H9 (cell line): ENCODE results near the gene C2CD4A. TPM values are rescaled to one million over a fixed set of nuclear protein-coding genes. Genes with fewer than 3 reads are reported as not detected.

Experiments used
- DNase-seq: peaks from one replicate; pipeline ENCODE4 v3.0.0-alpha.2; 2017
- H2AFZ ChIP-seq: one replicate; pipeline ENCODE4 v1.6.1; 2013; ENCODE audit warnings: mild to moderate bottlenecking, low read length, control low read depth, moderate library complexity
- H2AK5ac ChIP-seq: 2 replicates; pipeline ENCODE4 v1.6.1; 2013; ENCODE audit warnings: low read length, control low read depth, mixed read lengths; ENCODE audit not compliant: insufficient read length
- H2BK120ac ChIP-seq: one replicate; pipeline ENCODE4 v1.6.1; 2013; ENCODE audit warnings: low read depth, mild to moderate bottlenecking, low read length, control low read depth, inconsistent platforms; ENCODE audit not compliant: poor library complexity, severe bottlenecking
- H2BK12ac ChIP-seq: 2 replicates; pipeline ENCODE4 v1.6.1; 2013; ENCODE audit warnings: low read length, control low read depth, mixed read lengths, low read depth; ENCODE audit not compliant: insufficient read length
- H2BK15ac ChIP-seq: 2 replicates; pipeline ENCODE4 v1.6.1; 2013; ENCODE audit warnings: low read depth, low read length, control low read depth
- H2BK20ac ChIP-seq: one replicate; pipeline ENCODE4 v1.6.1; 2013; ENCODE audit warnings: low read depth, mild to moderate bottlenecking, low read length, control low read depth, inconsistent platforms; ENCODE audit not compliant: poor library complexity, severe bottlenecking
- H2BK5ac ChIP-seq: 2 replicates; pipeline ENCODE4 v1.6.1; 2013; ENCODE audit warnings: low read length, control low read depth, mixed read lengths; ENCODE audit not compliant: insufficient read length
- H3K14ac ChIP-seq: 2 replicates; pipeline ENCODE4 v1.6.1; 2013; ENCODE audit warnings: low read length, control low read depth; ENCODE audit not compliant: insufficient read depth
- H3K18ac ChIP-seq: 2 replicates; pipeline ENCODE4 v1.6.1; 2013; ENCODE audit warnings: low read depth, mild to moderate bottlenecking, mixed read lengths, low read length, control low read depth; ENCODE audit not compliant: insufficient read length
- H3K23ac ChIP-seq: 2 replicates; pipeline ENCODE4 v1.6.1; 2013; ENCODE audit warnings: low read length, control low read depth, mixed read lengths, low read depth; ENCODE audit not compliant: insufficient read length
- H3K23me2 ChIP-seq: 2 replicates; pipeline ENCODE4 v1.6.1; 2013; ENCODE audit warnings: low read depth, mild to moderate bottlenecking, mixed read lengths, low read length, control low read depth; ENCODE audit not compliant: insufficient read length, poor library complexity, severe bottlenecking
- H3K27ac ChIP-seq: 2 replicates; pipeline ENCODE4 v1.5.1; 2013; ENCODE audit warnings: low read length, control low read depth, mixed read lengths, low read depth; ENCODE audit not compliant: insufficient read length
- H3K27me3 ChIP-seq: 2 replicates; pipeline ENCODE4 v1.6.1; 2013; ENCODE audit warnings: low read length, control low read depth, inconsistent platforms; ENCODE audit not compliant: insufficient read depth
- H3K4ac ChIP-seq: 2 replicates; pipeline ENCODE4 v1.6.1; 2013; ENCODE audit warnings: low read depth, mild to moderate bottlenecking, control low read depth, inconsistent platforms, low read length, moderate library complexity
- H3K4me1 ChIP-seq: 2 replicates; pipeline ENCODE4 v1.6.1; 2013; ENCODE audit warnings: low read length, control low read depth, inconsistent platforms; ENCODE audit not compliant: insufficient read depth
- H3K4me2 ChIP-seq: 2 replicates; pipeline ENCODE4 v1.6.1; 2013; ENCODE audit warnings: low read length, control low read depth, mixed read lengths; ENCODE audit not compliant: insufficient read length, insufficient read depth
- H3K56ac ChIP-seq: 2 replicates; pipeline ENCODE4 v1.6.1; 2013; ENCODE audit warnings: low read depth, mild to moderate bottlenecking, mixed read lengths, low read length, control low read depth; ENCODE audit not compliant: insufficient read length
- H3K79me1 ChIP-seq: 2 replicates; pipeline ENCODE4 v1.6.1; 2013; ENCODE audit warnings: low read depth, mild to moderate bottlenecking, moderate library complexity, low read length, control low read depth, inconsistent platforms; ENCODE audit not compliant: insufficient read depth, poor library complexity, severe bottlenecking
- H3K79me2 ChIP-seq: 2 replicates; pipeline ENCODE4 v1.6.1; 2013; ENCODE audit warnings: low read length, control low read depth, inconsistent platforms; ENCODE audit not compliant: insufficient read depth
- H3K9ac ChIP-seq: 2 replicates; pipeline ENCODE4 v1.6.1; 2013; ENCODE audit warnings: low read length, control low read depth, mixed read lengths; ENCODE audit not compliant: insufficient read length; ENCODE audit errors: extremely low read depth
- H3K9me3 ChIP-seq: one replicate; pipeline ENCODE4 v1.6.1; 2013; ENCODE audit warnings: low read depth, low read length, inconsistent platforms; ENCODE audit not compliant: control insufficient read depth
- H3T11ph ChIP-seq: one replicate; pipeline ENCODE4 v1.6.1; 2013; ENCODE audit warnings: mild to moderate bottlenecking, low read length, control low read depth, inconsistent platforms
- H4K20me1 ChIP-seq: one replicate; pipeline ENCODE4 v1.6.1; 2013; ENCODE audit not compliant: control insufficient read depth, insufficient read length, insufficient read depth
- H4K5ac ChIP-seq: 2 replicates; pipeline ENCODE4 v1.6.1; 2013; ENCODE audit warnings: low read depth, mild to moderate bottlenecking, mixed read lengths, low read length, control low read depth; ENCODE audit not compliant: insufficient read length
- H4K8ac ChIP-seq: replicated peaks from 2 replicates; pipeline ENCODE4 v1.6.1; 2013; ENCODE audit warnings: low read length, control low read depth, mixed read lengths, low read depth; ENCODE audit not compliant: insufficient read length
- H4K91ac ChIP-seq: 2 replicates; pipeline ENCODE4 v1.6.1; 2013; ENCODE audit warnings: low read depth, mild to moderate bottlenecking, moderate library complexity, mixed read lengths, low read length, control low read depth; ENCODE audit not compliant: insufficient read length
- H3K27ac Mint-ChIP-seq, 3 experiments: 2 replicates in 2 of 3; 3 replicates in 1 of 3; pipeline ENCODE4 v1.8.0; 2020 to 2021; ENCODE audit warnings: mixed read lengths in 3 of 3, mild to moderate bottlenecking in 1 of 3, moderate library complexity in 1 of 3
- H3K27me3 Mint-ChIP-seq: 2 replicates; pipeline ENCODE4 v1.8.0; 2021; ENCODE audit warnings: low read depth, mild to moderate bottlenecking, moderate library complexity, mixed read lengths
- H3K36me3 Mint-ChIP-seq, 3 experiments: 2 replicates in 2 of 3; 3 replicates in 1 of 3; pipeline ENCODE4 v1.8.0; 2020 to 2021; ENCODE audit warnings: low read depth in 3 of 3, mixed read lengths in 3 of 3; ENCODE audit not compliant: insufficient read depth in 1 of 3
- H3K4me1 Mint-ChIP-seq, 2 experiments: 2 replicates each; pipeline ENCODE4 v1.8.0; 2020; ENCODE audit warnings: mixed read lengths in 2 of 2
- H3K4me3 Mint-ChIP-seq, 2 experiments: 2 replicates in 1 of 2; 3 replicates in 1 of 2; pipeline ENCODE4 v1.8.0; 2020 to 2021; ENCODE audit warnings: mild to moderate bottlenecking in 2 of 2, mixed read lengths in 2 of 2, moderate library complexity in 1 of 2
- H3K9me3 Mint-ChIP-seq, 2 experiments: 2 replicates in 1 of 2; 3 replicates in 1 of 2; pipeline ENCODE4 v1.8.0; 2020; ENCODE audit warnings: mild to moderate bottlenecking in 2 of 2, mixed read lengths in 2 of 2, moderate library complexity in 1 of 2
- WGBS: extraction: QIAGEN DNeasy Blood & Tissue Kit; methylation state at CpG from one replicate; pipeline ENCODE4 v1.1.7; 2013; ENCODE audit warnings: missing lambda C conversion rate, low lambda C conversion rate, mixed read lengths; ENCODE audit not compliant: insufficient read length; ENCODE audit errors: extremely low coverage; 5-methylcytosine and 5-hydroxymethylcytosine counted together
- total RNA-seq: library from RNA; stranded (reverse); gene quantifications from 2 replicates; pipeline ENCODE4 v1.2.1, GENCODE V29; 2021
- TF ChIP-seq, protein P1 (sequence below): fragments of 200-600 bp; sonication (generic); conservative IDR thresholded peaks from 3 replicates; pipeline ENCODE4 v1.8.0; 2021; ENCODE audit warnings: antibody characterized with exemption, mild to moderate bottlenecking

C2CD4A gene
- total RNA-seq, 1 experiment from 2014 or later: not detected

DNA sequence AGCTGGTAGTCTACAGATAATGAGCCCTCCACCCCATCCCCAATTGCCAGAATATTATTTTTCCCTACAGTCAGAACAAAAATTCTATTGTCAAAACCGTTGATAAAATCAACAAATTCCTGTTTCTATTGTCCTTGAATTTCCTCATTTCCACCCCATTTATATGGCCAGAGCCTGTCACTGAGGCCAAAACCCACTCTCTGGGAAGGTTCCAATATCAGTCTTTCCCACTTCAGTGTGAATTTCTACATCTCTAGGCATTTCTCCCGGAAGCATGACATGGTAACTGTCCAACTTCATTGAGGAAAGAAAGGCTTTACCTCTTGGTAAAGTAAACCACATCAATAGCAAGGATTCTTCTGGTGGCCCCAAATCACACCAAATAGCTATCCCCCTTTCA lies 41.6 kb downstream of the C2CD4A start:
- Histone ChIP-seq H3K27ac (no peak overlapping the region), H3K56ac (no peak overlapping the region), H2BK120ac (no peak overlapping the region), H3K4ac (no peak overlapping the region), H3K23me2 (no peaks in the 10 kb centered on the region), H4K8ac (no peak overlapping the region), H2BK5ac (no peak overlapping the region), H2AFZ (no peak overlapping the region), H4K20me1 (no peaks in the 10 kb centered on the region), H2BK12ac (no peak overlapping the region), H3K27me3 (no peaks in the 10 kb centered on the region), H3K4me2 (no peak overlapping the region), H2BK15ac (no peak overlapping the region), H3K18ac (no peak overlapping the region), H3K14ac (no peak overlapping the region), H3T11ph (no peak overlapping the region), H4K5ac (no peak overlapping the region), H2AK5ac (no peak overlapping the region), H3K4me1 (0 out of 2 replicates have a peak, but pooled peaks cover 2% of the 10 kb centered on the region), H3K79me2 (no peaks in the 10 kb centered on the region), H3K23ac (no peak overlapping the region), H3K79me1 (no peaks in the 10 kb centered on the region), H2BK20ac (no peak overlapping the region), H3K9ac (no peak overlapping the region), H4K91ac (no peak overlapping the region), H3K9me3 (no peaks in the 10 kb centered on the region)
- no peak overlapping the region for H3K27ac Mint-ChIP-seq
- H3K4me3 Mint-ChIP-seq: no peak overlapping the region
- no peaks in the 10 kb centered on the region for H3K9me3 Mint-ChIP-seq
- TF ChIP-seq, protein P1, sequence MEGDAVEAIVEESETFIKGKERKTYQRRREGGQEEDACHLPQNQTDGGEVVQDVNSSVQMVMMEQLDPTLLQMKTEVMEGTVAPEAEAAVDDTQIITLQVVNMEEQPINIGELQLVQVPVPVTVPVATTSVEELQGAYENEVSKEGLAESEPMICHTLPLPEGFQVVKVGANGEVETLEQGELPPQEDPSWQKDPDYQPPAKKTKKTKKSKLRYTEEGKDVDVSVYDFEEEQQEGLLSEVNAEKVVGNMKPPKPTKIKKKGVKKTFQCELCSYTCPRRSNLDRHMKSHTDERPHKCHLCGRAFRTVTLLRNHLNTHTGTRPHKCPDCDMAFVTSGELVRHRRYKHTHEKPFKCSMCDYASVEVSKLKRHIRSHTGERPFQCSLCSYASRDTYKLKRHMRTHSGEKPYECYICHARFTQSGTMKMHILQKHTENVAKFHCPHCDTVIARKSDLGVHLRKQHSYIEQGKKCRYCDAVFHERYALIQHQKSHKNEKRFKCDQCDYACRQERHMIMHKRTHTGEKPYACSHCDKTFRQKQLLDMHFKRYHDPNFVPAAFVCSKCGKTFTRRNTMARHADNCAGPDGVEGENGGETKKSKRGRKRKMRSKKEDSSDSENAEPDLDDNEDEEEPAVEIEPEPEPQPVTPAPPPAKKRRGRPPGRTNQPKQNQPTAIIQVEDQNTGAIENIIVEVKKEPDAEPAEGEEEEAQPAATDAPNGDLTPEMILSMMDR: no peak
- whole genome bisulfite sequencing: no CpG with 5 or more reads among the region's 2 CpGs
- no peaks in the 10 kb centered on the region for H3K4me1 Mint-ChIP-seq
- no peak for DNase-seq
- H3K36me3 Mint-ChIP-seq: no peaks in the 10 kb centered on the region
- no peaks in the 10 kb centered on the region; the same call in none of the 2 replicates for H3K27me3 Mint-ChIP-seq
